Mucosa of stomach (tissue), 1 donor: Measurements from ENCODE around the gene GOLGA1.
"Not testable (repeated sequence)": the region's sequence is repeated elsewhere in the genome, so short reads cannot be mapped to it uniquely, and the experiment has no call there.

Experiments used
- H3K27me3 ChIP-seq: one replicate; pipeline ENCODE4 v1.7.0; 2013; ENCODE audit warnings: mild to moderate bottlenecking, low read length; ENCODE audit not compliant: control insufficient read depth, insufficient read depth
- H3K36me3 ChIP-seq: one replicate; pipeline ENCODE4 v1.7.0; 2013; ENCODE audit warnings: low read length; ENCODE audit not compliant: control insufficient read depth, insufficient read depth
- H3K4me1 ChIP-seq: one replicate; pipeline ENCODE4 v1.7.0; 2013; ENCODE audit warnings: mild to moderate bottlenecking, low read length; ENCODE audit not compliant: control insufficient read depth, insufficient read depth
- H3K4me3 ChIP-seq: one replicate; pipeline ENCODE4 v1.7.0; 2013; ENCODE audit warnings: low read length
- H3K9ac ChIP-seq: one replicate; pipeline ENCODE4 v1.7.0; 2013; ENCODE audit warnings: mild to moderate bottlenecking, low read length, moderate library complexity
- H3K9me3 ChIP-seq: one replicate; pipeline ENCODE4 v1.7.0; 2013; ENCODE audit warnings: mild to moderate bottlenecking, low read length, moderate library complexity; ENCODE audit not compliant: control insufficient read depth
- donor health status: Pancreatic carcinoma.

GOLGA1 gene, protein sequence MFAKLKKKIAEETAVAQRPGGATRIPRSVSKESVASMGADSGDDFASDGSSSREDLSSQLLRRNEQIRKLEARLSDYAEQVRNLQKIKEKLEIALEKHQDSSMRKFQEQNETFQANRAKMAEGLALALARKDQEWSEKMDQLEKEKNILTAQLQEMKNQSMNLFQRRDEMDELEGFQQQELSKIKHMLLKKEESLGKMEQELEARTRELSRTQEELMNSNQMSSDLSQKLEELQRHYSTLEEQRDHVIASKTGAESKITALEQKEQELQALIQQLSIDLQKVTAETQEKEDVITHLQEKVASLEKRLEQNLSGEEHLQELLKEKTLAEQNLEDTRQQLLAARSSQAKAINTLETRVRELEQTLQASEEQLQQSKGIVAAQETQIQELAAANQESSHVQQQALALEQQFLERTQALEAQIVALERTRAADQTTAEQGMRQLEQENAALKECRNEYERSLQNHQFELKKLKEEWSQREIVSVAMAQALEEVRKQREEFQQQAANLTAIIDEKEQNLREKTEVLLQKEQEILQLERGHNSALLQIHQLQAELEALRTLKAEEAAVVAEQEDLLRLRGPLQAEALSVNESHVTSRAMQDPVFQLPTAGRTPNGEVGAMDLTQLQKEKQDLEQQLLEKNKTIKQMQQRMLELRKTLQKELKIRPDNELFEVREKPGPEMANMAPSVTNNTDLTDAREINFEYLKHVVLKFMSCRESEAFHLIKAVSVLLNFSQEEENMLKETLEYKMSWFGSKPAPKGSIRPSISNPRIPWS

DNA sequence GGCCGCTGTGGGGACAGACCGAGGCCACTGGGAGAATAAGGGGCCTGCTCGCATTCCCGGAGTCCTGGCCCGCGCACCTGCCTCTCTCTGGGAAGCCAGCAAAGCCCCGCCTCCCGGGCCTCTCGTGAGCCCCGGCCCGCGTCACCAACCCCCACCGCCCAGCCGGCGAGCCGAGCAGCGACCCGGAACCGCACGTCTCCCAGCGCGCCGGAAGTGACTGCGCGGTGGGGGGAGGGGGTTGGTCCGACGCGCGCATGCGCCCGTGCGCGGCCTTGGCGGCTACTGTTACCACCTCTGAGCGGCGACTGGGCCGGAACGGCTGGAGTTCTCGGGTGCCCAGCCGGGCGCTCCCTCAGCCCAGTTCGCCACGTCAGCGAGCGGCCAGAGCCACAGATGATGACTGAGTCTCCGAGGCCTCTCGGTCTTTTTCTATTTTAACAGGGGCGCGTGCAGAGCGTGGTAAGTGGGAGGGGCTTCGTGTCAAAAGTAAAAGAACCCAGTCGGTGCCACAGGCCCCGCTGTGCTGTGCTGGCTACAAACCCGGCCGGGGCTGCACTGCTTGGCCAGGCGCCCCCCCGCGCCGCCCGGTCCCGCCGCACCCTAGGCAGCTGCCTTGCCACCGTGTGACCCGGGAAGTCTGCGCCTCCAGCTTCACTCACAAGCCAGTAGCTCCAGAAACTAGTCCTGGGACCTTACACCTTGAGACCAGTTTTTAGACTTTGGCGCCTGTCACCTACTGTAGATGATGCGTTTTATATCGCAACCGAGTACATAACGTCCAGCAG lies at the start of gene GOLGA1:
Gene GOLGA1, minus strand, starts transcription at position 190 of the 785 bp plus-strand sequence. CDS start 2,372 bp downstream, outside the sequence.
- Histone ChIP-seq H3K36me3 (peaks cover 1% of the 10 kb centered on the region), H3K4me1 (peaks cover 9% of the 10 kb centered on the region), H3K27me3 (no peaks in the 10 kb centered on the region), H3K9me3 (no peaks in the 10 kb centered on the region), H3K4me3 (peak within 1 kb of the TSS; percentile 90), H3K9ac (peak within 1 kb of the TSS; percentile 97)

DNA sequence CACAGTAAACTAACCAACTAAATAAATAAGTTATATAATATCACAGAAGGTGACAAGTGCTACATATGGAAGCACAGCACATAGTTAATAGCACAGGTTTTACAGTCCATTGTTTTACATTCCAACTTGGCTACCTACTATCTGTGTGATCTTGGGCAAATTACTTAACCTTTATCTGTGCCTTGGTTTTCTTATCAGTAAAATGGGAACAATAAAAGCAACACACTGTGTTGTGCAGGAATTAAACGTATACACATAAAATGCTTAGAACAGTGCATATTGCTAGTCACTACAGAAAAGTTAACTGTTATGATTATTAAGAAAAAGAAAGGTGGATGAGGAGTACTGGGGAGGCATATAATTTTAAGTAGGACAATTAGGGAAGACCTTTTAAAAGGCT lies 42.8 kb upstream of the GOLGA1 start:
- Histone ChIP-seq H3K9me3 (no peaks in the 10 kb centered on the region), H3K4me1 (no peaks in the 10 kb centered on the region), H3K9ac (no peak overlapping the region), H3K27me3 (no peaks in the 10 kb centered on the region), H3K36me3 (no peaks in the 10 kb centered on the region), H3K4me3 (no peak overlapping the region)

DNA sequence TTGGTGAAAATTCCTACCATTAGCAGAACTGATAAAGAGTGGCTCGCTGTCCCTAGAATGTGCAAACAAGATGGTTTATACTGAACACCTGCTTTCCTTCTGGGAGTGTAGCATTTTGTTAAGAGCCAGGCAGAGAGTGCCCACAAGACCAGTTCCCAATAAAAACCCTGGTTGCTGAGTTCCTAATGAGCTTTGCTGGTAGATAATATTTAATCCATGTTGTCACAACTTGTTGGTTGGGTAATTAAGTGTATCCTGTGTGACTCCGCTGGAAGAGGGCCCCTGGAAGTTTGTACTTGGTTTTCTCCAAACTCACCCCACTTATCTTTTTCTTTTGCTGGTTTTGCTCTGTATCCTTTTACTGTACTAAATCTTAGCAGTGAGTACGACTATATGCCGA lies 39.5 kb upstream of the GOLGA1 start:
- Histone ChIP-seq H3K4me3 (no peak overlapping the region), H3K36me3 (no peaks in the 10 kb centered on the region), H3K27me3 (no peaks in the 10 kb centered on the region), H3K9me3 (no peaks in the 10 kb centered on the region), H3K9ac (no peak overlapping the region), H3K4me1 (no peaks in the 10 kb centered on the region)

DNA sequence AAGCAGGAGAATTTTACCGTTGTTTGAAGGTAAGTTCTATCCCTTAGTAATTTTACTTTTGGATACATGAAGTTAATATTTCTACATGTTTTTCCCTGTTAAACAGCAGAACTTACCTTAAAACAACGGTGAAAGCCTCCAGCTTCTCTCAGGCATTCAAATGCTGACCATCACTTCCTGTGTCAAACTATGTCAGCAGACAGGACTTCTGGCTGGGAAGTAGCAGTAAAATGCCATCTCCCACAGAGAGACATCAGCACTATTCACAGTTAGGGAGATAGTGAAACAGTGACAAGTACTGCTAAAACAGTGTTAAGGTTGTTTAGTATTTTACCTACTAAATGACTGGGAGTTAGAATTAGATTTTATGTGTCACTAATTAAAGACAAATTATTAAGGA lies 34.2 kb upstream of the GOLGA1 start:
- no peak overlapping the region for H3K4me3 ChIP-seq
- no peak overlapping the region for H3K9ac ChIP-seq
- no peaks in the 10 kb centered on the region for H3K4me1 ChIP-seq
- H3K9me3 ChIP-seq, result no peaks in the 10 kb centered on the region
- no peaks in the 10 kb centered on the region for H3K27me3 ChIP-seq
- H3K36me3 ChIP-seq, result no peaks in the 10 kb centered on the region

DNA sequence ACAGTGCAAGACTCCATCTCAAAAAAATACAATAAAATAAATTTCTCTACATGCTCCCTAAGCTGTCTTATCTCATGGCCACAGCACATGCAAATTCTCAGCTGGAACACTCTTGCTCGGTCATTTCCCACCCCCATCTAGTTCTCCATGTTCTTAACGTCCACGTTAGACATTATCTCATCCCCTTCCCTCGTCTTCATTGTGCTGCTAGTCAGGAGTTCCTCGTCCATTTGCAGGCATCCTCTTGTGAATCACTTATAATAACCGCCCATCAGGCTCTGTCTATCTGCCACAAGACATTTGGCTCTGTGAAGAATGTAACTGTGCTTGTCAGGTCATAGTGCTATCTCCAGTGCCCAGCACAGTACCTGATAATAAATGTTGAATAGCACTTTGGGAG lies 32.9 kb upstream of the GOLGA1 start:
- no peaks in the 10 kb centered on the region for H3K4me1 ChIP-seq
- no peaks in the 10 kb centered on the region for H3K27me3 ChIP-seq
- no peaks in the 10 kb centered on the region for H3K36me3 ChIP-seq
- H3K9me3 ChIP-seq, result no peaks in the 10 kb centered on the region
- H3K9ac ChIP-seq, result no peak overlapping the region
- H3K4me3 ChIP-seq, result no peak overlapping the region

DNA sequence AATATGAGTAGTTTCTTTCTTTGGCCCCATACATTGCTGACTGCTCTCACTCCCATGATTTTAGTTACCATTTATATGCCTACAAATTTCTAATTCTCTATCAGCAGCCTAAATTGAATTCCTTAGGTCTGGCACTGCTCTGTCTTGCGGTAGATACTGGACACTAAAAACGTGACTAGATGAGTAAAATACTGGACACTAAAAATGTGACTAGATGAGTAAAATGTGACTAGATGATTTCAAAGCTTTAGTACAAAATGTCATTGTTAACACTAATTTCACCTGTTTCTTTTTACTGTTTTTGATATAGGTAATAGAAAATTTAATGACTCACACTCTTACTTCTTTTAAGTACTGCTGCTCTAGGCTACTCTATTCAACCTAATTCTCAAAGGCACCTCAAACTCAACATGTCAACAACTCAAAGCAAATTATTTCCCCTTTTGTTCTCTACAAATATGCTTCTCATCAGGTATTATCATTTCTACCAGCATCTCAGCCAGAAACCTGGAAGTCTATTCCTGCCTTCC lies 31.4 kb upstream of the GOLGA1 start:
- Histone ChIP-seq H3K27me3 (no peaks in the 10 kb centered on the region), H3K9me3 (no peaks in the 10 kb centered on the region), H3K4me3 (no peak overlapping the region), H3K4me1 (no peaks in the 10 kb centered on the region), H3K9ac (no peak overlapping the region), H3K36me3 (no peaks in the 10 kb centered on the region)

DNA sequence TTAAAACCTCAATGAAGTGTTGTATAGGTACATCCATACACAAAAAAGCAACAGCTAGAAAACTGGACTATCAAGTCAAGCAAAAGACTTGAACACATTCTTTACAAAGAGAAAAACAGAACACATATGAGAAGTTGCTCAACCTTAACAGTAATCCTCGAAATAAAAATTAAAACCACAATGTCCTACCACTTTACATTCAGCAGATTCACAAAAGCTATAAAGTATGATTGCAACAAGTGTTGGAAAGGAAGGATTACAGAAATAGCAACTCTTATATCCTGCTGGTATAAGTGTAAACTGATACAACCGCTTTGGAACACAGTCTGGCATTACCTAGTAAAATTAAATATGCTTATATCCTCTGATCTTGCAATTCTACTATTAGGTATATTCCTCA lies 28.5 kb upstream of the GOLGA1 start:
- no peaks in the 10 kb centered on the region for H3K36me3 ChIP-seq
- H3K9ac ChIP-seq, result no peak overlapping the region
- H3K9me3 ChIP-seq, result no peaks in the 10 kb centered on the region
- H3K4me1 ChIP-seq, result no peaks in the 10 kb centered on the region
- H3K27me3 ChIP-seq, result no peaks in the 10 kb centered on the region
- H3K4me3 ChIP-seq, result no peak overlapping the region

DNA sequence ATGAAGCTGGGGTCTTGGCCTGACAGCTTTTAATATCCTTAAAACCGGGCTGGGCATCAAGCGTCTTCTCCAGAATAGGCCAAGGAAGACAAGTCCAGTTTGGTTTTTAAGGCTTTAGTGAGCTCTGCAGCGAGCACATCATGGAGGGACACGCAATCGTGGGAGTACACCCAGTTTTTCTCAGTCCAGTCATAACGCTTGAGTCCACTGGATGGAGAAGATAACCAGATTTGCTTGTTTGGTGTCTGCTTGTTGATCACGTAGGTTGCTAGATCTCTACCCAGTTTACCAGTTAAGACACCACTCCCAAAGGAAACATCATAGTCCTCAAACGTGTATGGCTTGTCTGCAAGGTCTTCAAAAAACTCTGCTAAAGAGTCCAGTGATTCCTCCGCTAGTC lies 27.4 kb upstream of the GOLGA1 start:
- Histone ChIP-seq H3K36me3 (no peaks in the 10 kb centered on the region), H3K4me3 (no peak overlapping the region), H3K9ac (no peak overlapping the region), H3K9me3 (no peaks in the 10 kb centered on the region), H3K27me3 (no peaks in the 10 kb centered on the region), H3K4me1 (no peaks in the 10 kb centered on the region)

DNA sequence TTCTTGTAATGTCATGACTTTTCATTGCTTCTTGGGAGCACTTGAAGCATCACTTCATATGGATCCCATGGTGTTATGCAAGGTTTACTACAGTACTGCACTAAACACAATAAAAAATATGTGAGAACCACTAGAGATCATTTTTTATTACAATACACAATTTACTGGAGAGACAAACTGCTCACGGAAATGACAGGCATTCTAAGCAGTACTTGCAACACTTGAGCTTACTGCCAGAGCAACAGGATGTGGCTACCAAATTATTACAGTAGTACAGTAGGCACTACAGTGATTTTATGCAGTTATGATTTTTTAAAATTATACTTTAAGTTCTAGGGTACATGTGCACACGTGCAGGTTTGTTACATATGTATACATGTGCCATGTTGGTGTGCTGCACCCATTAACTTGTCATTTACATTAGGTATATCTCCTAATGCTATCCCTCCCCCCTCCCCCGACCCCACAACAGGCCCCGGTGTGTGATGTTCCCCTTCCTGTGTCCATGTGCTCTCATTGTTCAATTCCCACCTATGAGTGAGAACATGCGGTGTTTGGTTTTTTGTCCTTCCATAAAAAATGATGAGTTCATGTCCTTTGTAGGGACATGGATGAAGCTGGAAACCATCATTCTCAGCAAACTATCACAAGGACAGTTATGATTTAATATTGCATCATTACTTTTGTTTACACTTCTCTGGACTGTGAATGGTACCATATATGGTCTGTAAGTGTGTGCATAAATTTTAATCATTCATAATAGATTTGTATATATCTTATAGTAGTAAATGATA lies 25.1 kb upstream of the GOLGA1 start:
- not testable (repeated sequence) for H3K36me3 ChIP-seq, H3K9me3 ChIP-seq

DNA sequence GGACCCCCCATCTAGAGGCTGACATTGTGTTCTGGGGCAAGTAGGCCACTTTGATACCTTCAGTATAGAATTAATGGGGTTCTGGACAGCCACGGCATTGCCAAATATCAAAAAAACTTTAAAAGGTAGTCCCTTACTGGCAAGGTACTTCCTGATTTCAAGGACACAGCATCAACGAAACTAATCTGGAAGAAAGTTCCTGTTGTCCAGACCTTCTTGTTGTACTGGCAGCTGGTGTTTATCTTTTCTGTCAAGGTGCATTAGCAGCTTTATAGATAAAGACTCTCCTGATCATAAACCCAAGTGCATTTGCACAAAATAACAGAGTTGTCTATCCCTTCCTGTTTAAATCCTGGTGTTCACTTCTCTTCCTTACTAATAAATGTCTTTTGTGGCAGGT lies 23.7 kb upstream of the GOLGA1 start:
- Histone ChIP-seq H3K4me1 (no peaks in the 10 kb centered on the region), H3K9ac (no peak overlapping the region), H3K27me3 (no peaks in the 10 kb centered on the region), H3K9me3 (no peaks in the 10 kb centered on the region), H3K4me3 (no peak overlapping the region), H3K36me3 (no peaks in the 10 kb centered on the region)

More for the DNA sequence above, 25.1 kb upstream of the GOLGA1 start:
- H3K4me1 ChIP-seq, H3K9ac ChIP-seq, H3K4me3 ChIP-seq, H3K27me3 ChIP-seq: not testable (repeated sequence)

DNA sequence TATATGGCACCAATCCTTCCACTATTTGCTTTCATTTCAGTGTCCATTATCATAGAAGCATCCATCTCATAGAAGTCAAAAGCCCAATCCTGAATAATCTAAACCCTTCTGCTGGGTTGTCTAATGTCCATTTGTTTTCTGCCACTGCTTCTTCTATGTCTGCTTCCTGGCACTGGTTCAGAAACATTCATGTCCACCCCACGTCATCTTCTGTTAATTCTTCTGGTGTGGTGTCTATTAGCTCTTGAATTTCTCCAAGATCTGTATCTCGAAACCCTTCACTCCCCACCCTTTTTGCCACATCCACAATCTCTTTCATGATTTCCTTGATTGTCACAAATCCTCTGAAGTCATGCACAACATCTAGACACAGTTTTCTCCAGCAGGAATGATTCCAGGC lies 23.2 kb upstream of the GOLGA1 start:
- no peaks in the 10 kb centered on the region for H3K9me3 ChIP-seq
- no peaks in the 10 kb centered on the region for H3K27me3 ChIP-seq
- no peak overlapping the region for H3K9ac ChIP-seq
- H3K4me1 ChIP-seq, result no peaks in the 10 kb centered on the region
- H3K4me3 ChIP-seq, result no peak overlapping the region
- no peaks in the 10 kb centered on the region for H3K36me3 ChIP-seq
